Epidermal melanocyte (primary cell): ENCODE results near the gene RLF.

Source experiments
- DNase-seq: peaks from one replicate; pipeline ENCODE4 v3.0.0; 2011; ENCODE audit warnings: low spot score; ENCODE audit not compliant: insufficient read length

Gene RLF

GRCh38 chr1:40161125-40161887 lies at the start of gene RLF:
RLF (plus strand) TSS chr1:40161387; CDS start chr1:40161400, 13 bp downstream.
- DNase-seq: peak; percentile 81

GRCh38 chr1:40114400-40114799 lies 46.8 kb upstream of the RLF start:
- no peak for DNase-seq

DNA sequence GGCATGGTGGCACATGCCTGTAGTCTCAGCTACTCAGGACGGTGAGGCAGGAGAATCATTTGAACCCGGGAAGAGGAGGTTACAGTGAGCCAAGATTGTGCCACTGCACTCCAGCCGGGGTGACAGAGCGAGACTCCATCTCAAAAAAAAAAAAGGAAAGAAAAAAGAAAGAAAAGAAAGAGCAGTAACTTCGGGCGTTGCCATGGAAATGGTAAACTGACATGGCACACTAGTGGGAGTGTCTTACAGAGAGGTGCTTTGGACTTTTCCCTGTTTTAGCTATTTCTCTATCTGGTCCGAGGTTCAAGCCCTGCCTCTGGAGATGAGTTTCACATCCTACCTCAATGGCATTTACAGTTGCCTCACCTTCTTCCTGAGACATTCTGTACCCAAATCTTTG lies 41.1 kb upstream of the RLF start:
- DNase-seq: no peak

DNA sequence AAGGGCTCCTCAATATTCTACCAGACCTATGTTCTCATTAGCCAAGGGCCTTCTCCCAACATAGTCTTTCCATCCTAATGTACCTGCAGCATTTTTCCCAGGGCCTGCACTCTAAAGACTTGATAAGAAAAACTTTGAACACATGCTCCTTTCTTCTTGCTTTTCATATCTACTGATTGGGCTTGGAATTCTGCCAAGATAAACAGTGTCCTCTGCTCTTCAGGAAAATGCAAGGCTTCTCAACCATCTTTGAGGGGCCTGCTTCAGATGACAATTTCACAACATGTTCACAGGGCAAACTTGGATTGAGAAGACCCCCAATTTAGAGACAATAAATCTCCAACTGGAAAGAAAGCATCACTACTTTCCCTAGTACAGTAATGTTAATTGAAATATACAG lies 38.3 kb upstream of the RLF start:
- DNase-seq: no peak

DNA sequence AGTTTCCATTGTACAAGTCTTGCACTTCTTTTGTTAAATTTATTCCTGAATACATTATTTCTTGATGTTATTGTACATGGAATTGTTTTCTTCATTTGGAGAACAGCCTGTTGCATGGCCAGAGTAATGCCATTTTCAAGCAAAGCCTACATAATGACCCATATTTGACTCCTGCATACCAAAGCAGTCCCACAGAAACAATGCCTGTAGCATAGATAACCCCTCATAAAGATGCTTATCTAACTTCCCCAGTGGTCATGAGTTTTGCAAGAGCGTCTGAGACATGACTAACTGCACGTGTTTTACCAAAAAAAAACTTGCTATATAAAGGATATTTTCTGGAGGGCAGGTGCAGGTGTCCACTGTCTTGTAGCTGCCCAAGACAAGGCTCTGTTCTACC lies 30.3 kb upstream of the RLF start:
- DNase-seq: no peak

- DNase-seq: no peak
Observed at GRCh38 chr1:40132383-40133311, 28.5 kb upstream of the RLF start.

DNA sequence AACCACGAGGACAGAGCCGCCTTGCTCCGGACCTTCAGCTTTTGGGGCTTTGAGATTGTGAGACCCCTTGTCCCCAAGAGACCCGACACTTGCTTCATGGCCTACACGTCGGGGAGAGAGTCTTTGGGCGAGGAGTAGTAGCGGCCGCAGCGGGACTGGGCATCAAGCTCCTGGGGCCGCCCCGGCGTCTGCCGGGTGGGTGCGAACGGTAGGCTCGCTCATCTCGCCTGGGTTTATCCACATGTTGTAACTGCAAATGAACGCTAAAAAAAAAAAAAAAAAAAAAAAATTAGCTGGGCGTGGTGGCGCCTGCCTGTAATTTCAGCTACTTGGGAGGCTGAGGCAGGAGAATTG lies 27.9 kb upstream of the RLF start:
- DNase-seq: no peak

- no peak for DNase-seq
Observed at GRCh38 chr1:40133839-40134238, 27.3 kb upstream of the RLF start.

DNA sequence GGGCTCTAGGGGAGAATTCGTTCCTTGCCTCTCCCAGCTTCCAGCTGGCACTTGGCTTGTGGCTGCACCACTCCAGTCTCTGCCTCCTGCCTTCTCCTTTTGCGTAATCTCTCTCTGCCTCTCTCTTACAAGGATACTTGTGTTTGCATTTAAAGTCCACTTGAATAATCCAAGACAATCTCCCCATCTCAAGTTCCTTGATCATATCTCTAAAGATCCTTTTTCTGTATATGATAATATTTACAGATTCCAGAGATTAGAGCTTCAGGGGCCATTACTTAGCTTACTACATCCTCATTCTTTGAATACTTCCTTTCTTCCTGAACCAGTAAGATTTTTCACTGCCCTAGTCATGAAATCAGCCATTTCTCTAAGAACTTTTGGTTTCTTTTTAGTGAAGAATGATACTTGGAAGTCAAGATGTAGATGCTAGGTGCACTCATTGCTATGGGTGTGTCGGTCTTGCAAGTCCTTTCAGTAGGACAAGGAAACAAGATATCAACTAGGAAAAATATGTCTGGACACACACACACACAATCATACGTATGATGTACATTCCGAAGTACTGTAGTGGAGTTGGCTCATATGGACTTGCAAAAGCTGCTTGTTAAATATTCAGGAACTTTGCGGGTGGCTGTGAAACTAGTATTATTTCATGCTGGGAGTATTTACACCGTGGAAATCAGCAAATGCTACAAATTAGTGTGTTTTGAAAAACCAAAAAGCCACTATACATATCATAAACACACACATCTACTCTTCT lies 20.8 kb upstream of the RLF start:
- no peak for DNase-seq

DNA sequence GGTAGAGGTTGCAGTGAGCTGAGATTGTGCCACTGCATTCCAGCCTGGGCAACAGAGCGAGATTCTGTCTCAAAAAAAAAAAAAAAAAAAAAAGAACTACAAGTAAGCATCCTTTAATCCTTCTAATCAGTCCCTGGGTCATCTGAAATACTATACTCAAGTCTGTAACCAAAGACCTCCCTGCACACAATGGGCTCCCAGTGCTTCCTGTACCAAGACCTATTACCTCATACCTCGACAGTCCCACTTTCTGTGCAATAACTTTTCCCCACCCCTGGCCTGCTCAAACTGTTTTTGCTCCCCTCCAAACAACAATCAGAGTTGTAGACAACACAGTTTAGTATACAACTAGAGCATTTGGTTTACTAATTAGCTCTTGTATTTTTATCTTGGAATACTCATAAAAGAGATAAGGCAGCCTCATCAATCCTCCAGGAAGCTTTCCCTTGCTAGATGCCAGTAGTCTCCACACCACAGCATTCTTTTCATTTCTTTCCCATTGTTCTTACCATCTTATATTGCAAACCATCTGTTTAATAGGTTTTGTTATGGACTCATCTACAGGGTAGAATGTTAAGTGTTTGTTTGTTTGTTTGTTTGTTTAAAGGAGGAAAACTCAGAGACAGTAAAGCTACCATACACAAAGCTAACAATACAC lies 19.2 kb upstream of the RLF start:
- DNase-seq: no peak

GRCh38 chr1:40143891-40144575 lies 17.2 kb upstream of the RLF start:
- DNase-seq: no peak

- no peak for DNase-seq
Observed at GRCh38 chr1:40151457-40152079, 9.6 kb upstream of the RLF start.

DNA sequence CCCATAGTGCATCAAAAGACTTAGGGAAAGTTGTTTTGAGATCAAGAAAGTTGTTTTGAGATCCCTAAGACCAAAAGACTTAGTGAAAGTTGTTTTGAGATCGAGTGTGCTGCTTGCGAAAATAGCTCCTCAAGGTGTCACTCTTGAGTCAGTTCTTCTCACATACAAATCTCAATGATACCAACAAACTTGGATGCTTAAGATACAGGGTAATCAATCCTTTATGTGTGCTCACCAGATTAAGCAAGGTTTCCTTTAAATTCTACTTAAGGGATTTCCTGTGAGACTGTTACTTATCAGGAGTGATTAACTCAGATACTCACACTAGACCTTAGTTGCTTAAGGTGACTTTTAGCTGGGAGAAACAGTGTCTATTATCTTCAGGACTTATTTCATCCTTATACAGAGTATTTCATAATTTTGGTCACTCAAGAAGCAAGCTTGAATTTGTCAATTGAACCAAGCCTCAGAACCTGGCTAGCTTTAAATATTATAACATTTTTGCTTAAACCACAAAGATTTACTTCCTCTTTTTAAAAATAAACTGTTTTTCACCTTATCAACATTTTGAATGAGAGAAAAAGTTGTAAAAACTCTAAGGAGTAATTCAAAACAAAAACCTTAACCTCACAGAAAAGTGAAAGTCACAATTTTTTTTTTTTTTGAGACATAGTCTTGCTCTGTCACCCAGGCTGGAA lies 8.0 kb upstream of the RLF start:
- DNase-seq: no peak

DNA sequence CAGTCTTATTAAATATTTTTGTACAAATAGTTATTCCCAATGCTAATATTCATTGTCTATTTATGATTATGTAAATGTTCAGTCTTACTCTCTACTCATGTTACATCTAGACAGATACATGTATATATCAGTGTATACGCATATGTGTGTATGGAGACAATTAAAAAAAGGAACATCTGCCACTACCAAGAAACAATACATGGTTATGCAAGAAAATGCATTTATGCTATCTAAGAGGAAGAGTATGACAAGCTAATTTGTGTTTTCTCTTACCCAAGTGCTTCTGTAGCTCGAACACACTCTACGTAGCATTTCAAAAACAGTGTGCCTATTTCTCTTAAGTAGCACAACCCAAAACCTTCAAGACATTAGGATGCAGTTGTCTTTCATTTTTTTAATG lies 6.1 kb upstream of the RLF start:
- no peak for DNase-seq

GRCh38 chr1:40155910-40156309 lies 5.3 kb upstream of the RLF start:
- DNase-seq: no peak

GRCh38 chr1:40160806-40161124 lies 422 bp upstream of the RLF start:
- DNase-seq: no peak

GRCh38 chr1:40161888-40162397 lies 756 bp downstream of the RLF start:
- peak; percentile 19 for DNase-seq

GRCh38 chr1:40162753-40163441 lies 1.7 kb downstream of the RLF start:
- DNase-seq: no peak

DNA sequence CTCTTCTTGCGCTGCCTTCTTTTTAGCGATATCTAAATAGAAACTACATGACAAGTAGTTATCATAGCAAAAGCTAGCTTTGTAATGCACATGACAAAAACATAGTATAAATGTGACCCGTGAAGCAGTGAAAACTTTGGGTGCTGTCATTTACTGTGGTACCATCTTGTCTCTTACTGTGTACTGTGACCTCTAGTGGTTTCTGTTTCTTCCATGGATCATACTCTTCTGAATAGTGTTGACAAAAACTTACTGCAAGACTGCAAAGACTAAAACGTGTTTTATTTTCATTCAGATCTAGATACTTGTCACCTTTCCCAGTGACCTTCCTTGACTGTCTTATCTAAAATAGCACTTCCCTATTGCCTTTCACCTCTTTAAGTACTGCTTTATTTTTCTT lies 6.1 kb downstream of the RLF start:
- no peak for DNase-seq
